ENCODE data around the gene RGS5. TPM values are rescaled to one million over a fixed set of nuclear protein-coding genes. Genes with fewer than 3 reads are reported as not detected.

RGS5 gene
- total and polyA plus RNA-seq, 8 donors = 48.5 to 141 (median 104) TPM

GRCh38 chr1:163162381-163162914 is 40.3 kb downstream of the RGS5 start:
- H3K4me1 ChIP-seq = peaks cover 1 to 4% of the 10 kb centered on the region in 2 donors
- DNase-seq = peak in 2 of 4 donors; percentile 48 to 55
- H3K27me3 ChIP-seq = no peaks in the 10 kb centered on the region
- ATAC-seq = no peak
- intact Hi-C loops (cut with DNase I) = no loop called here
- H3K27ac ChIP-seq = no peak overlapping the region
- no peaks in the 10 kb centered on the region for H3K36me3 ChIP-seq
- H3K4me3 ChIP-seq = no peak overlapping the region
- H3K9me3 ChIP-seq = no peaks in the 10 kb centered on the region
- TF ChIP-seq CTCF (IDR thresholded peaks at IDR 0.05) = no peak

- peaks cover 0 to 3% of the 10 kb centered on the region in 2 donors for H3K4me1 ChIP-seq
- no peaks in the 10 kb centered on the region for H3K27me3 ChIP-seq
- H3K9me3 ChIP-seq = no peaks in the 10 kb centered on the region
- intact Hi-C loops (cut with DNase I) = no loop called here
- no peak overlapping the region for H3K4me3 ChIP-seq
- DNase-seq (no peak), ATAC-seq (no peak)
- H3K36me3 ChIP-seq = no peaks in the 10 kb centered on the region
- no peak for TF ChIP-seq CTCF (IDR thresholded peaks at IDR 0.05)
- no peak overlapping the region for H3K27ac ChIP-seq
Observed at GRCh38 chr1:163161841-163162240, 40.9 kb downstream of the RGS5 start.

- Histone ChIP-seq H3K4me1 (peaks cover 0 to 3% of the 10 kb centered on the region in 2 donors), H3K4me3 (no peak overlapping the region), H3K27me3 (no peaks in the 10 kb centered on the region), H3K27ac (no peak overlapping the region), H3K36me3 (no peaks in the 10 kb centered on the region), H3K9me3 (no peaks in the 10 kb centered on the region)
- no peak for ATAC-seq
- no peak for DNase-seq
- TF ChIP-seq CTCF (IDR thresholded peaks at IDR 0.05) = no peak
- intact Hi-C loops (cut with DNase I) = no loop called here
Observed at GRCh38 chr1:163161337-163161736, 41.4 kb downstream of the RGS5 start.

GRCh38 chr1:163155606-163156005 is 47.1 kb downstream of the RGS5 start:
- DNase-seq = no peak
- intact Hi-C loops (cut with DNase I) = no loop called here
- H3K27ac ChIP-seq = no peak overlapping the region
- no peaks in the 10 kb centered on the region for H3K9me3 ChIP-seq
- H3K36me3 ChIP-seq = no peaks in the 10 kb centered on the region
- no peak for TF ChIP-seq CTCF (IDR thresholded peaks at IDR 0.05)
- H3K27me3 ChIP-seq = no peaks in the 10 kb centered on the region
- H3K4me3 ChIP-seq = no peak overlapping the region
- no peak for ATAC-seq
- no peaks in the 10 kb centered on the region for H3K4me1 ChIP-seq

GRCh38 chr1:163148911-163149310 is 53.8 kb downstream of the RGS5 start:
- no peak for TF ChIP-seq CTCF (IDR thresholded peaks at IDR 0.05)
- no peaks in the 10 kb centered on the region for H3K4me1 ChIP-seq
- H3K9me3 ChIP-seq = no peaks in the 10 kb centered on the region
- DNase-seq (no peak), ATAC-seq (no peak)
- no peaks in the 10 kb centered on the region for H3K36me3 ChIP-seq
- no peak overlapping the region for H3K4me3 ChIP-seq
- intact Hi-C loops (cut with DNase I) = no loop called here
- no peak overlapping the region for H3K27ac ChIP-seq
- no peaks in the 10 kb centered on the region for H3K27me3 ChIP-seq

Measured in left lung (tissue), 10 donors.